ENCODE results near the gene RAB44. TPM values are rescaled to one million over a fixed set of nuclear protein-coding genes. Genes with fewer than 3 reads are reported as not detected.

Gene RAB44
- total RNA-seq, 1 donor from 2014 or later, result not detected

- no peak overlapping the region for H3K4me2 ChIP-seq
- H2AFZ ChIP-seq (replicated peaks), result no peak overlapping the region
Observed at GRCh38 chr6:36666287-36666686, 31.3 kb upstream of the RAB44 start.

DNA sequence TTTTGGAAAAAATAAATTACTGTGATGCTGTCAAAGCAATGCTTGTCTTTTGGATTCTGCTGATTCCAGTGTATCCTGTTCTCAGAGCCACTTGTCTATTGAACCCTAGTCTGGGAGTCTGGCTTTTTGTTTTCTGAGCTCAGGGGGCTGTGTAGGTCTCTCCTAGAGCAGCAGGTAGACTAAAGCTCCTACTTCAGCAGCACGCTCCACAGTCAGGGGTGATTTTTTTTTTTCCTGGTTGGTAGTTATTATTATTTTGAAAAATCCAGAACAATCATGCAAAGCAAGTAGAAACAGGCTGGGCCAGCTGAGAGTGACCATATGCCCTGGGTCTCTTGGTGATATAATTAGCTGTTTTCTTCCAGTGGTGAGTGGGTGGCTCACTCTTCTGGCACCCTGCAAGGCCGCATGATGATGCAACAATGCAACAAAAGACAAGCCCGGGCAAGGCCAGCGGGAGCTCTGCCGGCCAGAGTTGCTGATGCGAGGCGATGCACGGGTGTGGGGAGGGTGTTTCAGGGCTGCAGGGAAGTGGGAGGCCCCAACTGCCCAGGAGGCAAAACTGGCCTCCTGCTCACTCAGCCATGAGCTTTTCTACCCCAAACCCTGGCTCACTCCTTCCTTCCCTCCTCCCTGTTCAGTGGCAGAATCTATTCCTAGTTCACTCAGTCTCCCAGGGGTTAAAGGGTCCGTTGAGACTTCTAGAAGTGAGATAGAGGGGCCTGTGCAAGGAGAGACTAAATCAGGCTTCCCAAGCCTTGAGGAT, 30.6 kb upstream of the RAB44 start:
- Histone ChIP-seq H3K9ac (no peak overlapping the region), H3K27me3 (no peaks in the 10 kb centered on the region), H2AFZ (replicated peaks) (no peak overlapping the region), H4K20me1 (ENCODE audit: low read depth) (no peaks in the 10 kb centered on the region), H3K4me3 (no peak overlapping the region), H3F3A (ENCODE audit: low read depth) (peaks cover 27% of the 10 kb centered on the region), H3K79me2 (ENCODE audit: low read depth) (no peaks in the 10 kb centered on the region), H3K4me1 (peaks cover 50% of the 10 kb centered on the region), H3K36me3 (no peaks in the 10 kb centered on the region), H3K4me2 (peak overlapping the region; percentile 60), H3K27ac (peak overlapping the region; percentile 7), H3K9me3 (ENCODE audit: low read depth) (no peaks in the 10 kb centered on the region)
- H3K4me3 Mint-ChIP-seq, result peak overlapping the region; percentile 11
- peak overlapping the region; percentile 26 for H3K27ac Mint-ChIP-seq
- H3K4me1 Mint-ChIP-seq, result peaks cover 45% of the 10 kb centered on the region
- TF ChIP-seq, protein P1, sequence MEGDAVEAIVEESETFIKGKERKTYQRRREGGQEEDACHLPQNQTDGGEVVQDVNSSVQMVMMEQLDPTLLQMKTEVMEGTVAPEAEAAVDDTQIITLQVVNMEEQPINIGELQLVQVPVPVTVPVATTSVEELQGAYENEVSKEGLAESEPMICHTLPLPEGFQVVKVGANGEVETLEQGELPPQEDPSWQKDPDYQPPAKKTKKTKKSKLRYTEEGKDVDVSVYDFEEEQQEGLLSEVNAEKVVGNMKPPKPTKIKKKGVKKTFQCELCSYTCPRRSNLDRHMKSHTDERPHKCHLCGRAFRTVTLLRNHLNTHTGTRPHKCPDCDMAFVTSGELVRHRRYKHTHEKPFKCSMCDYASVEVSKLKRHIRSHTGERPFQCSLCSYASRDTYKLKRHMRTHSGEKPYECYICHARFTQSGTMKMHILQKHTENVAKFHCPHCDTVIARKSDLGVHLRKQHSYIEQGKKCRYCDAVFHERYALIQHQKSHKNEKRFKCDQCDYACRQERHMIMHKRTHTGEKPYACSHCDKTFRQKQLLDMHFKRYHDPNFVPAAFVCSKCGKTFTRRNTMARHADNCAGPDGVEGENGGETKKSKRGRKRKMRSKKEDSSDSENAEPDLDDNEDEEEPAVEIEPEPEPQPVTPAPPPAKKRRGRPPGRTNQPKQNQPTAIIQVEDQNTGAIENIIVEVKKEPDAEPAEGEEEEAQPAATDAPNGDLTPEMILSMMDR (IDR thresholded peaks at IDR 0.05), result no peak
- no peak for TF ChIP-seq EZH2phosphoT487 (IDR thresholded peaks at IDR 0.05)
- no peak for TF ChIP-seq EZH2 (IDR thresholded peaks at IDR 0.05)
- H3K27me3 Mint-ChIP-seq (ENCODE audit: insufficient read depth, low read depth), result peaks cover 3% of the 10 kb centered on the region
- H3K9me3 Mint-ChIP-seq, result no peaks in the 10 kb centered on the region
- H3K36me3 Mint-ChIP-seq, result no peaks in the 10 kb centered on the region
- DNase-seq (ENCODE audit: low spot score), result peak; percentile 73

More at GRCh38 chr6:36666287-36666686, 31.3 kb upstream of the RAB44 start:
- H3K4me1 Mint-ChIP-seq, result peaks cover 44% of the 10 kb centered on the region
- no peaks in the 10 kb centered on the region for H3K36me3 Mint-ChIP-seq
- Histone ChIP-seq H3K79me2 (ENCODE audit: low read depth) (no peaks in the 10 kb centered on the region), H3K9ac (no peak overlapping the region), H3K9me3 (ENCODE audit: low read depth) (no peaks in the 10 kb centered on the region), H3K4me1 (peaks cover 50% of the 10 kb centered on the region), H3K36me3 (no peaks in the 10 kb centered on the region), H4K20me1 (ENCODE audit: low read depth) (no peaks in the 10 kb centered on the region), H3F3A (ENCODE audit: low read depth) (peaks cover 32% of the 10 kb centered on the region), H3K4me3 (no peak overlapping the region), H3K27me3 (no peaks in the 10 kb centered on the region), H3K27ac (no peak overlapping the region)
- H3K27ac Mint-ChIP-seq, result peak overlapping the region; percentile 53
- no peaks in the 10 kb centered on the region for H3K9me3 Mint-ChIP-seq
- no peak overlapping the region for H3K4me3 Mint-ChIP-seq
- no peak for TF ChIP-seq EZH2phosphoT487 (IDR thresholded peaks at IDR 0.05)
- no peak for TF ChIP-seq EZH2 (IDR thresholded peaks at IDR 0.05)
- TF ChIP-seq, protein P1 (IDR thresholded peaks at IDR 0.05), result no peak
- peaks cover 2% of the 10 kb centered on the region for H3K27me3 Mint-ChIP-seq (ENCODE audit: insufficient read depth, low read depth)
- no peak for DNase-seq (ENCODE audit: low spot score)

GRCh38 chr6:36668591-36668990, 29.0 kb upstream of the RAB44 start:
- H4K20me1 ChIP-seq (ENCODE audit: low read depth), result no peaks in the 10 kb centered on the region
- TF ChIP-seq EZH2phosphoT487 (IDR thresholded peaks at IDR 0.05) (no peak), EZH2 (IDR thresholded peaks at IDR 0.05) (no peak)
- TF ChIP-seq, protein P1 (IDR thresholded peaks at IDR 0.05), result no peak
- no peak overlapping the region for H3K4me3 ChIP-seq

More at GRCh38 chr6:36668591-36668990, 29.0 kb upstream of the RAB44 start:
- no peak overlapping the region for H2AFZ ChIP-seq (replicated peaks)
- no peak for DNase-seq (ENCODE audit: low spot score)
- no peak overlapping the region for H3K9ac ChIP-seq
- Mint-ChIP-seq H3K4me3 (no peak overlapping the region), H3K4me1 (peaks cover 44% of the 10 kb centered on the region), H3K27me3 (ENCODE audit: insufficient read depth, low read depth) (peaks cover 3% of the 10 kb centered on the region), H3K27ac (no peak overlapping the region), H3K36me3 (no peaks in the 10 kb centered on the region), H3K9me3 (no peaks in the 10 kb centered on the region)
- H3K79me2 ChIP-seq (ENCODE audit: low read depth), result no peaks in the 10 kb centered on the region
- H3K9me3 ChIP-seq (ENCODE audit: low read depth), result no peaks in the 10 kb centered on the region
- H3K27me3 ChIP-seq, result no peaks in the 10 kb centered on the region
- no peak overlapping the region for H3K4me2 ChIP-seq
- H3K36me3 ChIP-seq, result no peaks in the 10 kb centered on the region
- peaks cover 27% of the 10 kb centered on the region for H3F3A ChIP-seq (ENCODE audit: low read depth)
- peaks cover 40% of the 10 kb centered on the region for H3K4me1 ChIP-seq
- H3K27ac ChIP-seq, result no peak overlapping the region
